DMS114 treated with DMSO at 0.1 percent for 48 hours (cell line): ENCODE data around the gene SYNGR3.
"Not testable (repeated sequence)": the region's sequence is repeated elsewhere in the genome, so short reads cannot be mapped to it uniquely, and the experiment has no call there.

Experiments used
- DNase-seq: peaks from one replicate; lab custom pipeline; 2025; ENCODE audit not compliant: unreplicated experiment; lab: John Stamatoyannopoulos, UW

SYNGR3 gene

DNA sequence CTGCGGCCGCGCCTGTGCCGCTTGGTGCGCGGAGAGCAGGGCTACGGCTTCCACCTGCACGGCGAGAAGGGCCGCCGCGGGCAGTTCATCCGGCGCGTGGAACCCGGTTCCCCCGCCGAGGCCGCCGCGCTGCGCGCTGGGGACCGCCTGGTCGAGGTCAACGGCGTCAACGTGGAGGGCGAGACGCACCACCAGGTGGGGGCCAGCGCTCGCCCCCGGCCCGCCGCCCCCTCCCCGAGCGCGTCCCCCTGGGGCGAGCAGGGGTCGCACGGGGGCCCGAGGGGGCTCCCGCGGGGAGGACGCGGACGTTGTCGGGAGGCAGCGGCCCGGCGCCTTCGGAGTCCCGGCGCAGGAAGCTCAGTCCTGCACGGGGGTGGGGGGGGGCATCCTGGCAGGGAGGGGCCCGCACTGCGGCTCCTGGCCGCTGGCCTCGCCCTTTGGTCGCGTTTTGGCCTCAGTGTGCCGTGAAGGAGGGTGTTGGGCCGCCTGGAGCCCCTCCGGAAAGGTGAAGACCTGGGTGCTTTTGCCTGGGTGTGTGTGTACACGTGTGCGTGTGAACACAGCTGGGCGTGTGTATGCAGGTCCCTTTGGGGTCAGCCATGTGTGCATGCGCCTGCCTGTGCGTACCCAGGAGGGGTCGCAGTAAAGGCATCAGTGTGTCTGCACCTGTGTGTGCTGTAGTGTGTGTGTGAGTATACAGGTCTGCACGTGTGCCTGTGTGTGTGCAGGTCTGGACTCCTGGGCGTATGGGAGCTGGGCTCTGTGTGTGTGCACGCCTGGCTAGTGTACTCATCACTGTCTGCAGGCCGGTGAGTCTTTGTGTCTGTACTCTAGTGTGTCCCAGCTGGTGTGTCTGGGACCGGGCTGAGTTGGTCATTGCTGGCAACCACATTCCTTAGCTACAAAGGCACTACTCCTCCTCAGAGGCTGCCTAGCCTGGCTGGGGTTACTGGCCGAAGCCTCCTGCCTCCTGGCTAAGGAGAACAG lies 37.5 kb downstream of the SYNGR3 start:
- no peak for DNase-seq

DNA sequence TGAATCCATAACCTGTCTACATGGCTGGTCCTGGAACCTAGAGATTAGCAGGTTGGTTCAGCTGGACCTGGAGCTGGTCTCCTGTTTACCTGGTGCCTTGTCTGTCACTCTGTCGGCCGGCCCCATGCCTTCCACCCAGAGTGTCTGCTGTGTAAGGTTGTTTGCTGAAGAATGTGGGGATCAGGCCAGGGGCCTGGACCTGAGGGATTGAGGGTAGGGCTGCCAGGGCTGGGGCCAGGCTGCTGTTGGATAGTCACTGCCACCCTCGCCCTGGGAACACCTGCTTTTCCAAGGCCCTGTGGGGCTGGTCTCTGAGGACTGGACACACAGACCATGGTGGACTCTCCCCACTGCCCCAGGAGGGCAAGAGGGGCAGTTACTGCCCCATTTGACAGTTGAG lies 38.4 kb downstream of the SYNGR3 start:
- DNase-seq = no peak

DNA sequence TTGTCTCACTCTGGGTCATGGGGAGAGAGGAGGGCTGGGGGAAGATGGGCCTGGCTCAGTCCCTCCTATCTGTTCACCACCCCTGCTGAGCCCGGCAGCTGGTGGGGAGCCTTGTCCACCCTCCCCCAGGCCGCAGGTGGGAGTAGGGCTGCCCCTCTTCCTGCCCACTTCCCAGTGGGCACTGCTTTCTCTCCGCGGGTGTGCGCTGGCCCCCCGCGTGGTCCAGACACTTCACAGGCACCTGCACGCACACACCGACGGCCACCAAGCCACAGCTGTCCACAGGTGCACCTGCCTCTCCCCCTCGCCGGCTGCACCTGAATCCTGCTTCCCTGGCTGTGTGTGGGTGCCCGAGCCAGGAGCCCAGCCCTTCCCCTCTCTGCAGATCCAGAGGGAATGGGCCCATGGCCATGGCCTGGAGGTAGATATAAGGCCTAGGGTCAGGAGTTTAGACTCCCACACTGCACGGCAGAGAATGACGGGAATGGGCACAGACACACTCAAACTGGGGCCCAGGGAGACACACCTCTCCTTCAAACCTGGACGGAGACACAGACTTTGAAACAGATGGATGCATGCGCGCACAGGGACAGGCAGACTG lies 39.0 kb downstream of the SYNGR3 start:
- no peak for DNase-seq

DNA sequence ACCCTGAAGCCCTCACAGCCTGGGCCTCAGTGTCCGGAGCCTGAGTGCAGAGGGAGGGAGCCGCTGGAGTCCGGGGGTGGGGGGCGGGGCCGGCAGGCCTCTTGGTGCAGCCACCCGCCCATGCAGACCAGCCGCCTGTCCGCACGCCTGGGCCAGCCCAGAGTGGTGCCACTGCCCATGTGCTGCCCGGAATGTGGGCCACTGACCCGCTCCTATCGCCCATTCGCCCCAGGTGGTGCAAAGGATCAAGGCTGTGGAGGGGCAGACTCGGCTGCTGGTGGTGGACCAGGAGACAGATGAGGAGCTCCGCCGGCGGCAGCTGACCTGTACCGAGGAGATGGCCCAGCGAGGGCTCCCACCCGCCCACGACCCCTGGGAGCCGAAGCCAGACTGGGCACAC lies 39.6 kb downstream of the SYNGR3 start:
- no peak for DNase-seq

DNA sequence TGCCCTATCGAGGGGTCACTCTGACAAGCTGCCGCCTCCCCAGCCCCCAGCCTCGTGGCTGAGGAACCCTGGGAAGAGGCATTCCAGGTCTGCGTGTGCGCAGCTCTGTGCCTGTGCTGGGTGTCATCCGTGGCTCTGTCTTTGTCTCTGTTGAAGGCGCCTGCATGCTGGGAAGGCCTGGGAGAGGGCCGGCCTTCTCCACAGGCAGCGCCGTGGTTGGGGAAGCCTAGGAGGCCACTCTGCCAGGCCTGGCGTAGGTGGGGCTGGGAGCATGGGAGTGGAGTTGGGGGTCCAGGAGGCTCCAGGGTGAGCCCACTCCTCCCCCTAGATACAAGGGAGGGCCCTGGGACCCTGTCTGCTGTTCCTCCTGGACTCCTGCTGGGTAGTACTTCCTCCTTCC lies 40.3 kb downstream of the SYNGR3 start:
- no peak for DNase-seq

DNA sequence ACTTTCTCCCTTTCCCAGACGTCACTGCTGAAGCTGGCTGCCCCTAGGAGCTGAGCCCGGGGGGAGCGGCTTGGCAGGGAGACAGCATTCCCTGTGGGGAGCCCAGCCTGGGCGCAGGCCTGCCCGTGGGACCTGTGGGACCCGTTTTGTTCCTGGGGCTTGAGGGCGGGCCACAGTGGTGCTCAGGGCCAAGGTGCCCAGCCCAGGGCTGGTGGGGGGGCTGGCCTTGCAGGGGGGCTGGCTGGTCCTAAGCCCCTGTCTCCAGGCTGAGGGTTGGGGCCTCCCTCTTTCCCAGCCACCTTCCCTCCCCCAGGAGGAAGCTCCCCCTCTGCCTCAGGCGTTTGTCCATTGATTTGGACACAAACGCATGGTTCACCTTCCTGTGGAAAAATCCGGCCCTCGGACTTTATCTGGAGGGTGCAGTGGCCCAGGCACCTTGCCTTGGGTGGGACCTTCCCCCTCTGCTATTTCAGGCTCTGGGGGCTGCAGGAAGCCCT lies 41.4 kb downstream of the SYNGR3 start:
- DNase-seq = no peak

DNA sequence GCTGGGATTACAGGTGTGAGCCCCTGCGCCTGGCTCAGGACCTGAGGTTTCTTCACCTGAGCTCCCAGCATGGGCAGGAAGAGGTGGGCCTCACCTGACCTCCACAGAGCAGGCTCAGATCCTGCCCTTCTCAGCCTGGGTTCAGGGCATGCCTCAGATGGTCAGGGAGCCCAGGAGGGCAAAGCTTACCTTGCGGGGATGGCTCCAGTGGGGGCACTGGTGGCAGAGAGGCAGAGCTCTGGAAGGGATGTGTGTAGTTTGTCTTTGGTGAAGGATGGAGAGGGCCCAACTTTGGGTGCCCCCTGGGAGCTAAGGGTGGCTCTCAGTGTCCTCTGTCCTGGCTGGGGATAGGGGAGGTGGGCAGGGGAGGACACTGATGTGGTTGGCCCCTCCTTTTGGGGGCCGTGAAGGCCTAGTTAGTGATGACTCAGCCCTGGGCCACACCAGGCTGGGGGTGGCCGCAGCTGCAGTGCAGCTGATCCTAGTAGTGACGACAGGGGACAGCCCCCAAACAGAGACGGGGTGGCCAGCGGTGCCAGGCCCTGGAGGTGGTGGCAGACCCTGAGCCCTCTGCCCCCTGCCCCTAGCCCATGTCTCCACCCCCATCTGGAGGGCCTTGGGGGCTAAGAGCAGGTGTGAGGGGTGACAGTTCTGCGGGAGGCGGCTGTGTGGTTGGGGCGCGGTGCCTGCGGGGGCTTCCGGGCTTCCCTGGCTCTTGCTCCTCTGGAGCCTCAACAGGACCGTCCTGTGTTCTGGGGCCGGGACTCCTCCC lies 42.7 kb downstream of the SYNGR3 start:
- DNase-seq = no peak

DNA sequence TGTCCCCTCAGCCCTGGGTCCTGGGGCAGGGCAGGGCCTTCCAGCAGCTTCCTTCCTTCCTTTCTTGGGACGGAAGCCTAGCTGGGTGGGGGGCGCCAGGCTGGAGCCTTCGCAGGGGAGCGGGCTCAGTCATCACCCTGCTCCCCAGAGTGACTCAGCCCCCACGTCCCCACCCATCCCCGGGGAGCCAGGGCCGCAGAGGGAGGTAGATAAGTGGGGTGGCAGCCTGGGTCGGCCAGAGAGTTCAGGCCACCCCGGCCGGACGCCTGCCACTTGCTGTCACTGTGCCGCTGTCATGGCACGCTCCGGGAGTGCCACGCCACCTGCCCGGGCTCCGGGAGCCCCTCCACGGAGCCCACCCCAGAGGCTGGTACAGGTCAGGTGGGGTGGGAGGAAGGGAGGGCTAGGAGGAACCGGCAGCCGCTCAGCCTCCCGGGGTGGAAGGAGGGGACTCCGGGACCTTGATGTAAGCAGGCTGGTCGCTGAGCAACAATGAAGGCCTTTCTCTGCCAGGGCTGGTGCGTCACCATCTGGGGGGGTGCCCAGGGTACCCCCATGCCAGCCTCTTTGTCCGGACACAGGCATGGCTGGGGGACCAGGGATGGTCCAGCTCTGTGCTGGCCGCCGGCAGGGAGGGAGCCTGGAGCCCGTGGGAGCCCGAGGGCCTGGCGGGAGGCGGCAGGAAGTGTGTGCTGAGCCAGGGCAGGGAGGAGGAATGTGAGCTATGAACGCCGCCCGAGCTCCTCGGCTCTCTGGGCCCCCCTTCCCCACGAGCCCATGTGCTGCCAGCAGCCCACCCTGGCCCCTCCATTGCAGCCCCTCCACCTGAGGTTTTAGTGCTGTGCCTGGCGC lies 43.5 kb downstream of the SYNGR3 start:
- DNase-seq = no peak

DNA sequence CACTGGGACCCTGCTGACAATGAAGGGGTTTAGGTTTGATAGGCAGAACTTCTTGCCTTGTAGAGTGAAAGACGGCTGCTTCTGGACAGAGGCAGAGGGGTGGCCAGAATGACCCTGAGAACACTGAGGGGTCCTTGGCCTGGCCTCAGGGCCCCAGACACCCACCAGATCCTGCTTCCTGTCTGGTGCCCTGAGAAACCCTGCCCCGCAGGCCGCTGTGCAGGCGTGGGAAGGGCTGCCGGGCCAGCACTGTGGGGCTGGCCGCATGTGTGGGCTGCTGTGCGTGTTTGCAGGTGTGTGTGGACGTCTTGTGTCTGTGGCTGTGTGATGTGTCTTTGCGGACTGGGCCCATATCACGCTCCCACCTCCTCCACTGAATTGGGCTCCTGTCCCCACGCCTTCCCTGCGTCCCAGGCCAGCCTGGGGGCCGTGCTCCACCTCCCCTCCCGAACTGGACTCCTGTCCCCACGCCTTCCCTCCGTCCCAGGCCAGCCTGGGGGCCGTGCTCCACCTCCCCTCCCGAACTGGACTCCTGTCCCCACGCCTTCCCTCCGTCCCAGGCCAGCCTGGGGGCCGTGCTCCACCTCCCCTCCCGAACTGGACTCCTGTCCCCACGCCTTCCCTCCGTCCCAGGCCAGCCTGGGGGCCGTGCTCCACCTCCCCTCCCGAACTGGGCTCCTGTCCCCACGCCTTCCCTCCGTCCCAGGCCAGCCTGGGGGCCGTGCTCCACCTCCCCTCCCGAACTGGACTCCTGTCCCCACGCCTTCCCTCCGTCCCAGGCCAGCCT lies 44.3 kb downstream of the SYNGR3 start:
- not testable (repeated sequence) for DNase-seq

DNA sequence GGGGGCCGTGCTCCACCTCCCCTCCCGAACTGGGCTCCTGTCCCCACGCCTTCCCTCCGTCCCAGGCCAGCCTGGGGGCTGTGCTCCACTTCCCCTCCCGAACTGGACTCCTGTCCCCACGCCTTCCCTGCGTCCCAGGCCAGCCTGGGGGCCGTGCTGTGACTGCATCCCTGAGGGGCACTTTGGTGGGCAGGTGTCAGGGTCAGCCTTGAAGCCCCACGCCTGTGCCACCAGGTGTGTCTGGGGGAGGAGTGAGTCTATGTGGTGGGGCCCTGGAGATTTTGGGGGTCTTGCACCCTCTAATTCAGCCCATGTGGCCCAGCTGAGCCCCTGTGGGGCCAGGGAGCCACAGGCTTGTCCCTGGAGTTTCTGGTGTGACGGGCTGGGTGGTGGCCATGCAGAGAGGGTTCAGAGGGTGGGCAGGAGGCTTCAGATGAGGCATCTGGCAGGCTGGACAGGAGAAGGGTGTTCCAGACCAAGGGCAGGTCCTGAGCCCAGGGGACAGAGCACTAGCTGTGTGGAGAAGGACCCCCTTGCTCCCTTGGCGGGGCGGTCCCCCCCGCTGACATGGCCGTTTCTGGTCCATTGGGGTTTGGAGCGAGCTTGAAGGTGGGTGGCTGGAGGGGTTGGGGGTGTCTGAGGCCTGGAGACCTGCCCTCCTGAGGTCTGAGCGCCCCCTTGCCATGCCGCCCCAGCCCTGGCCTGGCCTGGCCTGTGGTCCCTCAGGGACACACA lies 45.1 kb downstream of the SYNGR3 start:
- no peak for DNase-seq

DNA sequence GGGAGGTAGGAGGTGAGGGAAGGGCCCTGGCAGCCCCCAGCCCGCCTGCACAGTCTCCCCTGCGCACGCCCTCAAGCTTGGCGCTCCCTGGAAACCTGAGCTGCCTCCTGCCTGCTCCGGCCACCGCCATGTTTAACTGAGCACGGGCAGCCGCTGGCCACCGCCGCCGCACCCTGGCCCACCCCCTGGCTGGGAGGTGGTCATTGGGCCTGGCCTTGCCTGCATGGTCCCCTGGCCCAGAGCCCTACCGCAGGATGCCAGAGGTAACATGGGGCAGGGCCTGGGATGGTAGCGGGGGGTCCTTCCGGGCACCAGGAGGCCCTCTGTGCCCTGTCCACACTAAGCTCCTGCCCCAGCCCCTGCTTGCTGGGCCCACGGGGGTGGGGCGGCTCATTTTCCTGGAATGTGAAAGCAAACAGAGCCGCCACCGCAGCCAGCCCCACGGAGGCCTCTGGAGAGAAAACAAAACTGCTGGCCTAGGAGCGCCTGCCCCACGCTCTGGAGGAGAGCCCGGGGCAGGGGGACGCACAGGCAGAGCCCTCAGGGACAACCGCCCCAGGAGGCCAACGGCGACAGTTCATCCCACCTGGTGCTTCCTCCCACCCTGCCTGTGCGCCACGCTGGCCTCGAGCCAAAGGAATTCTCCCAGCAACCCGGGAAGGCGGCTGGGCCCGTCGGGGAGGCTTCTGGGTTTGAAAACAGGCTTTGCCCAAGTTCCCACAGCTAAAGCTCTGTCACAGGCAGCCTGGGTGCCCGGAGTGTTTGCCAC lies 45.8 kb downstream of the SYNGR3 start:
- no peak for DNase-seq

DNA sequence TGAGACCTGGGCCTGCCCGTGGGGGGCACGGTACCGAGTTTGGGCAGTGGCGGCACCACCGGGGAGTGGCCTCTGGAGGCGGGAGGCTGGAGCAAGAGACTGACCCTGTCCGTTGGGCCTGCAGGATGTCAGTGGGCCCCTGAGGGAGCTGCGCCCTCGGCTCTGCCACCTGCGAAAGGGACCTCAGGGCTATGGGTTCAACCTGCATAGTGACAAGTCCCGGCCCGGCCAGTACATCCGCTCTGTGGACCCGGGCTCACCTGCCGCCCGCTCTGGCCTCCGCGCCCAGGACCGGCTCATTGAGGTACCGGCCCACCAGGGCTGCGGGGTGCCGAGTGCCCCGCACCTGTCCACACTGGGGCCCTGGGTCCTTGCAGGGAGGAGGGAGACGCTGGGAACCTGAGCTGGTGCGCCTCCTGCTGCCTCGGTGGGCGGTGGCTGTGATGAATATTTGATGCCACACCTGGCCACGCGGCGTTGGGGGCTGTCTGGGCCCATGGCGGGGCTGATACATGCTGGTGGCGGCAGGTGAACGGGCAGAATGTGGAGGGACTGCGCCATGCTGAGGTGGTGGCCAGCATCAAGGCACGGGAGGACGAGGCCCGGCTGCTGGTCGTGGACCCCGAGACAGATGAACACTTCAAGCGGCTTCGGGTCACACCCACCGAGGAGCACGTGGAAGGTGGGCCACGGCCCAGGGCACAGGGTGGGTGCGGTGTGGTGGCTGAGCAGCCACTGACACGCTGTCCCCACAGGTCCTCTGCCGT lies 46.6 kb downstream of the SYNGR3 start:
- DNase-seq = no peak

DNA sequence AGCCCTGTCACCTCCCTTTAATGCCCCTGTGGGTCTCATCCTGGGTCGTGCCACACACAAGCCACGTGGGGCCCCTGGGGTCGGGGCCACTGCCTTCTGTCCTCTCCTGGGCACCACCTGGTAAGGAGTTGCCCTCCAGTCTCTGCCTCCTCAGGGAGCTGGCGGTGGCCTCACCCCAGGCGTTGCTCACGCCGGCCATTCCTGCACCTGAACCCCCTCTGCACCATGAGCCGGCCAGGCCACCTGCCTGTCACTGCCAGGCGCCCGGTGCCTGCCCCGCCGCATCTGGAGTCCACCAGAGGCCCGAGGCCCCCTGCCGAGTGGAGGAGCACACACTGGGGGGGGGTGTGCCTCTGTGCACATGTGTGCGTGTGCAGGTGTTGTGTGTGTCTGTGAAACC lies 47.3 kb downstream of the SYNGR3 start:
- DNase-seq = no peak

DNA sequence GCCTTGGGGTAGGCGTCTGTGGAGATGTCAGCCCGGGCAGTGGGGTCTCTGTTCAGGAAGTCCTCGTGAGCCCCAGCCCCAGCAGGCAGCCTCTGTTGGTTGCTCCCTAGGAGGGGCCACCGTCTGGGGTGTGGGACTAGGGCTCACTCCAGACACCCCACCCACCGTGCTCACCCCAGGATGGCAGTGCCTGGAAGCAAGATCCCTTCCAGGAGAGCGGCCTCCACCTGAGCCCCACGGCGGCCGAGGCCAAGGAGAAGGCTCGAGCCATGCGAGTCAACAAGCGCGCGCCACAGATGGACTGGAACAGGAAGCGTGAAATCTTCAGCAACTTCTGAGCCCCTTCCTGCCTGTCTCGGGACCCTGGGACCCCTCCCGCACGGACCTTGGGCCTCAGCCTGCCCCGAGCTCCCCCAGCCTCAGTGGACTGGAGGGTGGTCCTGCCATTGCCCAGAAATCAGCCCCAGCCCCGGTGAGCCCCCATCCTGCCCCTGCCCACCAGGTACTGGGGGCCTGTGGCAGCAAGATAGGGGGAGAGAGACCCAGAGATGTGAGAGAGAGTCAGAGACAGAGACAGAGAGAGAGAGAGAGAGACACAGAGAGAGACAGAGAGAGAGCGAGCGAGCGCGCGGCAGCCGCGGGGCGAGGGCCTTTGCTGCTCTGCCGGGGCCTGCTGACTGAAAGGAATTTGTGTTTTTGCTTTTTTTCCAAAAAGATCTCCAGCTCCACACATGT lies 48.0 kb downstream of the SYNGR3 start:
- no peak for DNase-seq

DNA sequence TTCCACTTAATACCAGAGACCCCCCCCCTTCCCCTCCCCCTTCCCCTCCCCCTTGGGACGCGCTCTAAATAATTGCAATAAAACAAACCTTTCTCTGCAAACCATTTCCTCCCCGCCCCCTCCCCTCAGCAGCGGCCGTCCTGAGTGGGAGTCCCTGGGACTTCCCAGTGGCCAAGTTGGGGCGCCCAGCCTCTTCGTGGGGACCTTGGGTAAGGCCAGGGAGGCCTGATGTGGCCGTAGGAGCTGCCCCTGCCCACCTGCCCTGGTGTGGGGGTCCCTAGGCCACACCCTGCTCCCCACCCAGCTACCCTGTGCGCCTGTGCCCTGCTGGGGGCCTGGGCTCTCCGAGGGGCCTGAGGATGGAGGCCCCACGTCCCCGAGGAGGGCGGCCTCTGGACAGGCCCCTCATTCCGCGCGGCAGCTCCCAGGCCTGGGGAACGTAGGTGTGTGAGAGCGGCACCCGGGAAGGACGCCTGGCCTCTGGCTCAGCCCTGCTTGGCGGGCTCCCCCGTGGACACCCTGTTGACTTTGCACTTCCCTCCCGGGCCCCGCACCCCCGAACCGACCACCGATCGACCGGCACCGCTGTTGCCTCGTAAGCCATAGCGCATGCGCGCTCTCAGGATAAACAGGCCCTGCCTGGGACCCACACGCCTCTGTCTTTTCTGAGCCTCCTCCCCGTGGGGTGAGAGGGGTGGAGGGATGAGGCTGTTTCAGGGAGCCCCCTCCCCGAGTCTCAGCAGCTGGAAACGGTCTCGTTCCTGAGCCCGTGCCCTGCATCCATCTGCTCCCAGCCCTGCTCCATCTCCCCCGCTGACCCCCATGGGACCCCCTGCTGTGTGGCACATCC lies 48.8 kb downstream of the SYNGR3 start:
- no peak for DNase-seq
